ENCODE results near the gene UFM1.

Gene UFM1

DNA sequence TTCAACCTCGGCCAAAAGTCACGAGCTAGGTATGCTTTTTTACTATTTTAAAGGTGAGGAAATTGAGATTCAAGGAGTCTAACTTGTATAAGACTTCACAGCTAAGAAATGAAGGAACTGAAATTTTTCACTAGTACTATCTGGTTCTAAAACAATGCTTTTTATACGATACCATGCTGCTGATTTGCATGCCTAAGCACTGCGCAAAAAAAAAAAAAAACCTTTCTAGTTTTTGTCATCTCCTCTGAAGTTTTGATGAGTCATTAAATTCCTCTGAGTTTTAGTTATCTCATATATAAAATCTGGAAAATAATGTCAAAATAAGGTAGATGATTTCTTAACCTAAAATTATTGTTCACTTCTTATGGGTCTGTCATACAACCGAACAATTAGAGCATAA lies 28.0 kb upstream of the UFM1 start:
- H3K4me3 ChIP-seq (ENCODE audit: control insufficient read depth, low read depth, low read length), result no peak overlapping the region
- TF ChIP-seq, protein P1, sequence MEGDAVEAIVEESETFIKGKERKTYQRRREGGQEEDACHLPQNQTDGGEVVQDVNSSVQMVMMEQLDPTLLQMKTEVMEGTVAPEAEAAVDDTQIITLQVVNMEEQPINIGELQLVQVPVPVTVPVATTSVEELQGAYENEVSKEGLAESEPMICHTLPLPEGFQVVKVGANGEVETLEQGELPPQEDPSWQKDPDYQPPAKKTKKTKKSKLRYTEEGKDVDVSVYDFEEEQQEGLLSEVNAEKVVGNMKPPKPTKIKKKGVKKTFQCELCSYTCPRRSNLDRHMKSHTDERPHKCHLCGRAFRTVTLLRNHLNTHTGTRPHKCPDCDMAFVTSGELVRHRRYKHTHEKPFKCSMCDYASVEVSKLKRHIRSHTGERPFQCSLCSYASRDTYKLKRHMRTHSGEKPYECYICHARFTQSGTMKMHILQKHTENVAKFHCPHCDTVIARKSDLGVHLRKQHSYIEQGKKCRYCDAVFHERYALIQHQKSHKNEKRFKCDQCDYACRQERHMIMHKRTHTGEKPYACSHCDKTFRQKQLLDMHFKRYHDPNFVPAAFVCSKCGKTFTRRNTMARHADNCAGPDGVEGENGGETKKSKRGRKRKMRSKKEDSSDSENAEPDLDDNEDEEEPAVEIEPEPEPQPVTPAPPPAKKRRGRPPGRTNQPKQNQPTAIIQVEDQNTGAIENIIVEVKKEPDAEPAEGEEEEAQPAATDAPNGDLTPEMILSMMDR (IDR thresholded peaks at IDR 0.05; ENCODE audit: control insufficient read depth, insufficient read depth, low read depth, low read length, missing control alignments), result no peak
- no peak for DNase-seq (ENCODE audit: low read depth)

DNA sequence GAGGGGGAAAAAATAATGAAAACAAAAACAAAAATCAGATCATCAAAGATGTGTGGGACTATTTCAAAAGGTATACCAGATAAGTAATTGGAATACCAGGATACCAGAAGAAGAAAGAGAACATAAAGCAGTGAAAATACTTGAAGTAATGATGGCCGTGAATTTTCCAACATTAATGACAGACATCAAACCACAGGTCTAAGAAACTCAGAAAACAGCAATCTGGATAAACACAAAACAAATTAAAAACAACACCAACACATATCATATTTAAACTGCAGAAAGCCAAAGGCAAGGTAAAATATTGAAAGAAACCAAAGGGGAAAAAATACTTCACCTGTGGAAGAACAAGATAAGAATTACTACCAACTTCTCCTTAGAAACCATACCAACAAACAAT lies 24.2 kb upstream of the UFM1 start:
- H3K4me3 ChIP-seq (ENCODE audit: control insufficient read depth, low read depth, low read length), result no peak overlapping the region
- no peak for DNase-seq (ENCODE audit: low read depth)
- TF ChIP-seq, protein P1 (IDR thresholded peaks at IDR 0.05; ENCODE audit: control insufficient read depth, insufficient read depth, low read depth, low read length, missing control alignments), result no peak

DNA sequence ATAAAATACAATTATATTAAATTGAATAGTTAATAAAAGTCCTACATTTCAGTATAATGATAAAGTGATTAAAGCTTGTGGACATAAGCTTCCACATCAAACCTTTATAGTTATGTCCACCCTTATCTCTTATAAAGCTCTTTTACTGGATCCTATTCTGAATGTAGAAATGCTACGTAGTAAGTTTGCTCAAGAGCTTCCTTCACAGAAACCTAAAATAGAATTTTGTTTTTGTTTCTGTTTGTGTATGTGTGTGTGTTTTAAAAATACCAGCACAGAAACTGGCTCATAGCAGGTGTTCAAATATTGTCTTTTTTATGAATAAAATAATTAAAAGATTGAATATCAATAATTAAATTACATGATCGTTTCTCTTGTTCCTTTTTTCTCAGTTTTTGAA lies 21.0 kb upstream of the UFM1 start:
- DNase-seq (ENCODE audit: low read depth), result no peak
- TF ChIP-seq, protein P1 (IDR thresholded peaks at IDR 0.05; ENCODE audit: control insufficient read depth, insufficient read depth, low read depth, low read length, missing control alignments), result no peak
- H3K4me3 ChIP-seq (ENCODE audit: control insufficient read depth, low read depth, low read length), result no peak overlapping the region

DNA sequence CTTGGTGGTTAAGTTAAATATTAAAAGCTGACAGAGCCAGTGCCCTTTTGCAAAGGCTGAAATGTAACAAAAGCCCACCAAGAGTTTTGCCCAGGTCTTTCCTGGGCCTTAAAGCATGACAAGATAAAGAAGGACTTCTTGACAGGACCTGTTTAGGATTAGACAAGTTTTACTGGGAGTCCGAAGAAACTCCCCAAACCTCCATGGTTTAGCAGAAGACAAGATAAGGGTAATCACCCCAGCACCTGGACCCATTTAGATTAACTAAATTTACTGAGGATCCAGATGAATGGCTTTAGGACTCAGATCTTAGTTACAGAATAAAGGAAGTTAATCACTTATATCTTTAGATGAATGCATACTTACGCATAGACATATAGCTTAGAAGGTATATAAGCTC lies 14.8 kb upstream of the UFM1 start:
- no peak overlapping the region for H3K4me3 ChIP-seq (ENCODE audit: control insufficient read depth, low read depth, low read length)
- DNase-seq (ENCODE audit: low read depth), result no peak
- TF ChIP-seq, protein P1 (IDR thresholded peaks at IDR 0.05; ENCODE audit: control insufficient read depth, insufficient read depth, low read depth, low read length, missing control alignments), result no peak

GRCh38 chr13:38338089-38338488 lies 11.6 kb upstream of the UFM1 start:
- H3K4me3 ChIP-seq (ENCODE audit: control insufficient read depth, low read depth, low read length), result no peak overlapping the region
- TF ChIP-seq, protein P1 (IDR thresholded peaks at IDR 0.05; ENCODE audit: control insufficient read depth, insufficient read depth, low read depth, low read length, missing control alignments), result no peak
- DNase-seq (ENCODE audit: low read depth), result no peak

DNA sequence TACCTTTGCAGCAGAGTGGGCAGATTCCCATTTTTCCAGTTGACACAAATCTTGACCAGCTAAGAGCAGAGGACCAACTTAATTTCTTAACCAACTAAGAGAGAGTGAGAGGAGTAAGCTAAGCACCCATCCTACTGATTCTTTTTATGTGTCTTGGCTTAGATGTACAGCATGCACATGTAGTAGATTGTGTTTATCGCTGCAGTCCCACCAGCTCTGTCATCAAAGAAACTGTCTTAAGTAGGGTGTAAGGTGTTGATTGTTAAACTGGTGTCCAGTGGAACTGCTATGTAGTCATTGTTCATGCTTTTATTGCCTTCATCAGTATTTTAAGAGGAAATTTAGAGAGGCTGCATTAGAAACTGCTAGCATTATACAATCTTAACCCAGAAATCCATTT lies 9.0 kb upstream of the UFM1 start:
- H3K4me3 ChIP-seq (ENCODE audit: control insufficient read depth, low read depth, low read length), result no peak overlapping the region
- DNase-seq (ENCODE audit: low read depth), result no peak
- TF ChIP-seq, protein P1 (IDR thresholded peaks at IDR 0.05; ENCODE audit: control insufficient read depth, insufficient read depth, low read depth, low read length, missing control alignments), result no peak

DNA sequence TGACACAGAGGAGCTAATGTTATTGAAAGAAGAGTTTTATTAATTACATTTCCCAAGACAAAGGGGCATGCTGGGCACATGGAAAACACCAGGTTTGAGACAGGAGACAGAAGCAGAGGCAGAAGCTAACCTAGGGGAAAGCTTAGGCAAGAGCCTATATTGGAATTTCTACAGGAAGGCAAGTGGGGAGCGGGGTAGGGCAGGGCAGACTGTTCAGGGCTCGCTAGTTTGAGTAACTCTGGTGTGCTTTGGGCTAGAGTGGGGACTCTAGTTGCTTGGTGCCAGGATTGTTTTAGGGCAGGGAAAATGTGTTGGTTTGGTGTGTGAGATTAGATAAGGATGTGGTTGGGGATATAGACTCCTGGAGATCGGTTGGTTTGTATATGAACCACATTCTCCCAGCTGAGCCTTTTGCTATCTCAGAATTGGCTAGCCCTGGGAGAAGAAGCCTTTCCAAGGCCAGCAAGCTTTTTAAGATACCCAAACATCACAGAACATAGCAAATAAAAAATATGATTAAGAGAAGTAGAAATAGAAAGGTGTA lies 8.4 kb upstream of the UFM1 start:
- TF ChIP-seq, protein P1 (IDR thresholded peaks at IDR 0.05; ENCODE audit: control insufficient read depth, insufficient read depth, low read depth, low read length, missing control alignments), result no peak
- no peak for DNase-seq (ENCODE audit: low read depth)
- no peak overlapping the region for H3K4me3 ChIP-seq (ENCODE audit: control insufficient read depth, low read depth, low read length)
